ENCODE measurements around the gene FARS2.

The FARS2 gene

DNA sequence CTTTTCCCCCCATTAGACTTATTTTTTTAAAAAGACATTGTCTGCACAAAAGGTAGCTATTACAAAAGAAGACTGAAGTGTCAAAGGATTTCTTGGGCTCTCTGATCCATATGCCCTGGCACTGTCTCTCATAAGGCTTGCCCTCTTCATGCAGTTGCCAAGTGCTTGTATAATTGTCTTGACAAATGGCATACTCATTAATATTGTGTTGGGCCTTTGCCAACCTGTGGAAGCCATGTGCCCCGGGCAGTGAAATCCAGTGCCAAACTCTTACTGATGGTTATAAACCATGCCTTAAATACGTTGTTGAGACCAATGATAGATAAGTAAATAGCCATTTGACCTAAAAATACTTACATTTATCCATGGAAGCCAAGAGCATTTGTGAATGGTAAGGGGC is 98.1 kb downstream of the FARS2 start:
- no peak overlapping the region for H3K27ac ChIP-seq (ENCODE audit: extremely low read depth, low read depth, low read length)

DNA sequence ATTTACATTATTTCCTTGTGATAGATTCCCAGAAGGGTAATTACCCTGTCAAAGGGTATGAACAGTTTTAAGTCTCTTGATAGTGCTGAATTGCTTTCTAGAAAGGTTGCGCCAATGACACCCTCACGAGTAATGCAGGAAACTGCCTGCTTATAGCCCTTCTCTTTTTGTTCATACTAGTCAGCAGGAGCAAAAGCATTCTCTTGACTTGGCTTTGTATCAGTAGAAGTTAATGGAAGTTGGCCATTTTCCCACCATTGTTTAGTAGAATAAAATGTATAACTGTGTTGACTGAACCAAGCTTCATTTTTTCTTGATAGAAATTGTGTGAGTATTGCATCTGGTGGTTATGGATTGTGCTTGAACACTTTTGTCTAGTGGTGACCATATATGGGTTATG is 100.1 kb downstream of the FARS2 start:
- ChIA-PET CTCF (interaction anchor here (1.0 kb wide), 1 partner anchor 9 kb away, joined by 3 read pairs; no protein-coding TSS in a partner anchor), POLR2A (no interaction called here)
- no peaks in the 10 kb centered on the region for H3K36me3 ChIP-seq (ENCODE audit: control insufficient read depth in 2 of 2, insufficient read depth in 1 of 2, low read length in 2 of 2)
- TF ChIP-seq GLIS1 (tag by site-specific recombination; IDR thresholded peaks at IDR 0.05) (no peak), MZF1 (tag by site-specific recombination; IDR thresholded peaks at IDR 0.05; ENCODE audit: borderline replicate concordance) (no peak), REPIN1 (tag by site-specific recombination; IDR thresholded peaks at IDR 0.05; ENCODE audit: low read depth) (no peak), ZNF707 (tag by site-specific recombination; IDR thresholded peaks at IDR 0.05) (no peak), ZNF501 (tag by site-specific recombination; IDR thresholded peaks at IDR 0.05) (no peak)
- TF ChIP-seq, protein P1, sequence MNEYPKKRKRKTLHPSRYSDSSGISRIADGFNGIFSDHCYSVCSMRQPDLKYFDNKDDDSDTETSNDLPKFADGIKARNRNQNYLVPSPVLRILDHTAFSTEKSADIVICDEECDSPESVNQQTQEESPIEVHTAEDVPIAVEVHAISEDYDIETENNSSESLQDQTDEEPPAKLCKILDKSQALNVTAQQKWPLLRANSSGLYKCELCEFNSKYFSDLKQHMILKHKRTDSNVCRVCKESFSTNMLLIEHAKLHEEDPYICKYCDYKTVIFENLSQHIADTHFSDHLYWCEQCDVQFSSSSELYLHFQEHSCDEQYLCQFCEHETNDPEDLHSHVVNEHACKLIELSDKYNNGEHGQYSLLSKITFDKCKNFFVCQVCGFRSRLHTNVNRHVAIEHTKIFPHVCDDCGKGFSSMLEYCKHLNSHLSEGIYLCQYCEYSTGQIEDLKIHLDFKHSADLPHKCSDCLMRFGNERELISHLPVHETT (tag by site-specific recombination; IDR thresholded peaks at IDR 0.05): no peak
- no peak overlapping the region for H3K4me3 ChIP-seq (ENCODE audit: low read depth, low read length)
- no peaks in the 10 kb centered on the region for H3K9me3 ChIP-seq (ENCODE audit: control insufficient read depth, insufficient read depth, low read depth, low read length)
- no peaks in the 10 kb centered on the region for H3K4me1 ChIP-seq (ENCODE audit: control insufficient read depth, insufficient read depth, low read length)
- no peak overlapping the region for H3K27ac ChIP-seq (ENCODE audit: extremely low read depth, low read depth, low read length)

More for the DNA sequence above, 98.1 kb downstream of the FARS2 start:
- Histone ChIP-seq H3K9me3 (ENCODE audit: control insufficient read depth, insufficient read depth, low read depth, low read length) (no peaks in the 10 kb centered on the region), H3K36me3 (ENCODE audit: control insufficient read depth in 2 of 2, insufficient read depth in 1 of 2, low read length in 2 of 2) (no peaks in the 10 kb centered on the region), H3K4me1 (ENCODE audit: control insufficient read depth, insufficient read depth, low read length) (no peaks in the 10 kb centered on the region), H3K4me3 (ENCODE audit: low read depth, low read length) (no peak overlapping the region)
- ChIA-PET CTCF (interaction anchor here (1.2 to 1.7 kb wide), 4 partner anchors 20 to 56 kb away, joined by 3 to 6 read pairs (median 4); no protein-coding TSS in a partner anchor), POLR2A (no interaction called here)
- no peak for TF ChIP-seq ZNF221 (tag by site-specific recombination; IDR thresholded peaks at IDR 0.05; ENCODE audit: borderline replicate concordance)

DNA sequence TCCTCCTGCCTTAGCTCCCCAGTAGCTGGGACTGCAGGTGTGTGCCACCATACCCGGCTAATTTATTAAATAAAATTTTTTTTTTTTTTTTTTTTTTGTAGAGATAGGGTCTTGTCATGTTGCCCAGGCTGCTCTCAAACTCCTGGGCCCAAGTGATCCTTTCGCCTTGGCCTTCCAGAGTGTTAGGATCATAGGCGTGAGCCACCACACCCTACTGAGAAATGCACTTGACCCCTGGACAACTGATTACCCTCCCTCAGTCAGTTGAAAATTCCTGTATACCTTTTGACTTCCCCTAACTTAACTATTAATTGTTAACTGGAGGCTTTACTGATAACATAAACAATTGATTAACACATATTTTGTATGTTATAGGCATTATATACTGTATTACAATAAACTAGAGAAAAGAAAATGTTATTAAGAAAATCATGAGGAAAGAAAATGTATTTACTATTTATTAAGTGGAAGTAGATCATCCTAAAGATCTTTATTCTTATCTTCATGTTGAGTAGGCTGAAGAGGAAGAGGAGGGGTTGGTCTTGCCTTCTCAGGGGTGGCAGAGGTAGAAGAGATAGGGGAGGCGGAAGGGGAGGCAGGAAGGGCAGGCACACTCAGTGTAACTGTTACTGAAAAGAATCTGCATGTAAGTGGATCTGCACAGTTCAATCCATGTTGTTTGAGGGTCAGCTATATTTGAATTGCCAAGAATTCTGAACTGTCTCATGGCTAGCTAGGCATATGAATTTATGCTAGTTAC is 104.3 kb downstream of the FARS2 start:
- Histone ChIP-seq H3K9me3 (ENCODE audit: control insufficient read depth, insufficient read depth, low read depth, low read length) (no peaks in the 10 kb centered on the region), H3K4me1 (ENCODE audit: control insufficient read depth, insufficient read depth, low read length) (no peaks in the 10 kb centered on the region), H3K36me3 (ENCODE audit: control insufficient read depth in 2 of 2, insufficient read depth in 1 of 2, low read length in 2 of 2) (no peaks in the 10 kb centered on the region), H3K27ac (ENCODE audit: extremely low read depth, low read depth, low read length) (no peak overlapping the region), H3K4me3 (ENCODE audit: low read depth, low read length) (no peak overlapping the region)
- CTCF ChIA-PET: interaction anchor here (0.6 to 3.2 kb wide), 4 partner anchors 9 to 222 kb away, joined by 3 to 27 read pairs (median 4); no protein-coding TSS in a partner anchor
- TF ChIP-seq ZNF571 (tag by site-specific recombination; IDR thresholded peaks at IDR 0.05): no peak
- TF ChIP-seq, protein P2, sequence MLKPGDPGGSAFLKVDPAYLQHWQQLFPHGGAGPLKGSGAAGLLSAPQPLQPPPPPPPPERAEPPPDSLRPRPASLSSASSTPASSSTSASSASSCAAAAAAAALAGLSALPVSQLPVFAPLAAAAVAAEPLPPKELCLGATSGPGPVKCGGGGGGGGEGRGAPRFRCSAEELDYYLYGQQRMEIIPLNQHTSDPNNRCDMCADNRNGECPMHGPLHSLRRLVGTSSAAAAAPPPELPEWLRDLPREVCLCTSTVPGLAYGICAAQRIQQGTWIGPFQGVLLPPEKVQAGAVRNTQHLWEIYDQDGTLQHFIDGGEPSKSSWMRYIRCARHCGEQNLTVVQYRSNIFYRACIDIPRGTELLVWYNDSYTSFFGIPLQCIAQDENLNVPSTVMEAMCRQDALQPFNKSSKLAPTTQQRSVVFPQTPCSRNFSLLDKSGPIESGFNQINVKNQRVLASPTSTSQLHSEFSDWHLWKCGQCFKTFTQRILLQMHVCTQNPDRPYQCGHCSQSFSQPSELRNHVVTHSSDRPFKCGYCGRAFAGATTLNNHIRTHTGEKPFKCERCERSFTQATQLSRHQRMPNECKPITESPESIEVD (tag by site-specific recombination; IDR thresholded peaks at IDR 0.05): no peak
- no peak for TF ChIP-seq ZNF16 (tag by site-specific recombination; IDR thresholded peaks at IDR 0.05; ENCODE audit: low read depth)
- TF ChIP-seq MZF1 (tag by site-specific recombination; IDR thresholded peaks at IDR 0.05; ENCODE audit: borderline replicate concordance): no peak
- TF ChIP-seq, protein P3, sequence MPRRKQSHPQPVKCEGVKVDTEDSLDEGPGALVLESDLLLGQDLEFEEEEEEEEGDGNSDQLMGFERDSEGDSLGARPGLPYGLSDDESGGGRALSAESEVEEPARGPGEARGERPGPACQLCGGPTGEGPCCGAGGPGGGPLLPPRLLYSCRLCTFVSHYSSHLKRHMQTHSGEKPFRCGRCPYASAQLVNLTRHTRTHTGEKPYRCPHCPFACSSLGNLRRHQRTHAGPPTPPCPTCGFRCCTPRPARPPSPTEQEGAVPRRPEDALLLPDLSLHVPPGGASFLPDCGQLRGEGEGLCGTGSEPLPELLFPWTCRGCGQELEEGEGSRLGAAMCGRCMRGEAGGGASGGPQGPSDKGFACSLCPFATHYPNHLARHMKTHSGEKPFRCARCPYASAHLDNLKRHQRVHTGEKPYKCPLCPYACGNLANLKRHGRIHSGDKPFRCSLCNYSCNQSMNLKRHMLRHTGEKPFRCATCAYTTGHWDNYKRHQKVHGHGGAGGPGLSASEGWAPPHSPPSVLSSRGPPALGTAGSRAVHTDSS (tag by site-specific recombination; IDR thresholded peaks at IDR 0.05): no peak
- TF ChIP-seq YY1 (tag by site-specific recombination; IDR thresholded peaks at IDR 0.05): no peak
- TF ChIP-seq ZNF19 (tag by site-specific recombination; IDR thresholded peaks at IDR 0.05; ENCODE audit: low read depth): no peak
- TF ChIP-seq TRIM28 (IDR thresholded peaks at IDR 0.05; ENCODE audit: borderline replicate concordance, low read length): no peak
- POLR2A ChIA-PET: no interaction called here
